SK-N-SH (cell line): ENCODE measurements around the gene CLDN9.

Experiments
- SMC3 ChIP-seq: IDR thresholded peaks from 2 replicates; pipeline ENCODE4 v1.6.1; 2012; ENCODE audit warnings: low read depth, low read length, improper control_type of control experiment
- TF ChIP-seq, protein P1 (sequence below): fragments of 200-600 bp; sonication (generic); IDR thresholded peaks from 2 replicates; pipeline ENCODE4 v1.6.1; 2017; ENCODE audit warnings: antibody characterized with exemption, mild to moderate bottlenecking, moderate library complexity

DNA sequence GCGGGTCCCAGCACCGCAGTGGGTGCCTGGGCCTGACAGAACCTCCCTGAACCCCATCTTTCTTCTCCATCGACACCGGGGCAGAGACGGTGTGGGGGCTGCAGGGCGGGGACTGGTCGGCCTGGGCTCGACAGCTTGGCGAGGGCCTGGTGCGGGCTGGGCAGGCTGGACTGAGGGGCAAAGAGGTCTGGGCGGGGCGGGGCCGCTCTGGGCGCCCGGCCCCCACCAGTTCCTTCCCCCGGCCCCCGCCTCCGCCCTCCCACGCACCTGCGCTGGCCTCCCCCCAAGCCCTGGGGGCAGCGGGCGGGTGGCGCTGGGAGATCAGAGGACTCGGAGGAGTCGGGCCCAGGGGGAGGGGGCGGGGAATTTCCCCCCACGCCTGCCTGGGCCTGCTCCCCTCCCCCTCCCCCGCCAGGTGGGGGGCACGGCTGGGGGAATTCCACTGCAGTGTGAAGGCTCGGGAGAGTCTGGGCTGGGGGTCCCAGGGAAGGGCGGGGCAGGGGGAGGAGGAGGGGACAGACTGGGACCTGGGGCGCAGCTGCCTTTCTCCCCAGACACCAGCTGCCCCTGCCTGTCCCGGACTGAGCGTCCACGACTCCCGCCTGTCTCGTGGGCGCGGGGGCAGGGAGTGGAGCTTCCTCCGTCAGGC is 49.5 kb upstream of the CLDN9 start:
- TF ChIP-seq SMC3 = no peak
- TF ChIP-seq, protein P1, sequence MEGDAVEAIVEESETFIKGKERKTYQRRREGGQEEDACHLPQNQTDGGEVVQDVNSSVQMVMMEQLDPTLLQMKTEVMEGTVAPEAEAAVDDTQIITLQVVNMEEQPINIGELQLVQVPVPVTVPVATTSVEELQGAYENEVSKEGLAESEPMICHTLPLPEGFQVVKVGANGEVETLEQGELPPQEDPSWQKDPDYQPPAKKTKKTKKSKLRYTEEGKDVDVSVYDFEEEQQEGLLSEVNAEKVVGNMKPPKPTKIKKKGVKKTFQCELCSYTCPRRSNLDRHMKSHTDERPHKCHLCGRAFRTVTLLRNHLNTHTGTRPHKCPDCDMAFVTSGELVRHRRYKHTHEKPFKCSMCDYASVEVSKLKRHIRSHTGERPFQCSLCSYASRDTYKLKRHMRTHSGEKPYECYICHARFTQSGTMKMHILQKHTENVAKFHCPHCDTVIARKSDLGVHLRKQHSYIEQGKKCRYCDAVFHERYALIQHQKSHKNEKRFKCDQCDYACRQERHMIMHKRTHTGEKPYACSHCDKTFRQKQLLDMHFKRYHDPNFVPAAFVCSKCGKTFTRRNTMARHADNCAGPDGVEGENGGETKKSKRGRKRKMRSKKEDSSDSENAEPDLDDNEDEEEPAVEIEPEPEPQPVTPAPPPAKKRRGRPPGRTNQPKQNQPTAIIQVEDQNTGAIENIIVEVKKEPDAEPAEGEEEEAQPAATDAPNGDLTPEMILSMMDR = no peak
